SK-N-MC (cell line): ENCODE data around the gene TNN.
A peak's percentile ranks its signal among the peaks of the same experiment; 100 is the strongest.

ENCODE experiments used
- DNase-seq: peaks from one replicate; pipeline ENCODE4 v3.0.0-alpha.2; 2011; ENCODE audit warnings: low read depth, low spot score
- H3K27ac ChIP-seq: fragments of 200-600 bp; sonication (generic); 2 replicates; pipeline ENCODE4 v1.5.1; 2016; ENCODE audit warnings: mixed run types
- H3K36me3 ChIP-seq: fragments of 200-600 bp; sonication (generic); 2 replicates; pipeline ENCODE4 v1.6.1; 2017; ENCODE audit warnings: antibody characterized with exemption, low read length, mixed read lengths; ENCODE audit not compliant: insufficient read depth
- H3K4me3 ChIP-seq: fragments of 200-600 bp; sonication (generic); 2 replicates; pipeline ENCODE4 v1.5.1; 2016
- H3K9ac ChIP-seq: fragments of 200-600 bp; sonication (generic); 2 replicates; pipeline ENCODE4 v1.8.0; 2017; ENCODE audit warnings: mixed run types, mixed read lengths; ENCODE audit not compliant: insufficient read length
- H3K9me3 ChIP-seq: fragments of 200-600 bp; sonication (generic); 2 replicates; pipeline ENCODE4 v1.6.1; 2017; ENCODE audit warnings: low read depth, mild to moderate bottlenecking, antibody characterized with exemption, low read length, moderate library complexity, mixed read lengths
- EZH2 ChIP-seq: fragments of 200-600 bp; sonication (generic); IDR thresholded peaks from one replicate; pipeline ENCODE4 v1.6.1; 2017; ENCODE audit warnings: antibody characterized with exemption
- FOXP2 ChIP-seq: optimal IDR thresholded peaks from 2 replicates; pipeline ENCODE3; 2011; ENCODE audit warnings: mild to moderate bottlenecking, moderate library complexity; ENCODE audit not compliant: insufficient read depth; ENCODE audit errors: extremely low read length, control extremely low read depth
- POLR2AphosphoS5 ChIP-seq: IDR thresholded peaks from 2 replicates; pipeline ENCODE4 v1.6.1; 2012; ENCODE audit warnings: mild to moderate bottlenecking, low read depth, low read length, borderline replicate concordance

Gene TNN

GRCh38 chr1:175150596-175151319 lies 83.1 kb downstream of the TNN start:
- TF ChIP-seq FOXP2 (no peak), POLR2AphosphoS5 (no peak), EZH2 (no peak)
- no peak overlapping the region for H3K9ac ChIP-seq
- DNase-seq, result no peak

GRCh38 chr1:175152006-175152652 lies 84.5 kb downstream of the TNN start:
- Histone ChIP-seq H3K4me3 (no peak overlapping the region), H3K9me3 (no peaks in the 10 kb centered on the region), H3K9ac (peak overlapping the region; percentile 2), H3K27ac (peak overlapping the region; percentile 35; the same call in 1 of the 2 replicates), H3K36me3 (no peaks in the 10 kb centered on the region)
- DNase-seq, result no peak
- no peak for TF ChIP-seq POLR2AphosphoS5
- no peak for TF ChIP-seq FOXP2
- no peak for TF ChIP-seq EZH2

More at GRCh38 chr1:175150596-175151319, 83.1 kb downstream of the TNN start:
- H3K9me3 ChIP-seq, result no peaks in the 10 kb centered on the region
- H3K36me3 ChIP-seq, result no peaks in the 10 kb centered on the region
- no peak overlapping the region for H3K27ac ChIP-seq
- H3K4me3 ChIP-seq, result no peak overlapping the region

GRCh38 chr1:175154629-175155472 lies 87.2 kb downstream of the TNN start:
- Histone ChIP-seq H3K4me3 (no peak overlapping the region), H3K9me3 (no peaks in the 10 kb centered on the region), H3K9ac (no peak overlapping the region), H3K36me3 (no peaks in the 10 kb centered on the region), H3K27ac (peak overlapping the region; percentile 64; the same call in 1 of the 2 replicates)
- TF ChIP-seq FOXP2 (no peak), EZH2 (no peak), POLR2AphosphoS5 (no peak)
- DNase-seq, result no peak

DNA sequence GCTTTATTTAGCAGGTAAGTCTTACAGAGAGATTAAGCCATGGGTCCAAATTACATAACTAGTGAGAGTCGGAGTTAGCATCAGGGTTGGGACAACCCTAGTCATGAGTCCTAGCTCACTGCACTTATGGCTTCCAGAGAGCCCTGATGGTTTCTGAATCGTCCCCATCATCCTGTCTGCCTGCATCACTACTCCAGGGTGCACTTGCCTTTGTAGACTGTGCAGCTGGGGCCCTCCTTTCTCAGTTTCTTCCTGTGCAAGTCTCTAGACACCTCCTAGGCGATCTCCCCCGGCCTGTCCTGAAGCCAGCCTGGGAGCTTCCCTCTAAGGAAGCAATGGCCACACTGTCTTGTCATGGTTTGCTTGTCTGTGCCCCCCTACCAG lies 87.8 kb downstream of the TNN start:
- no peak overlapping the region for H3K27ac ChIP-seq

DNA sequence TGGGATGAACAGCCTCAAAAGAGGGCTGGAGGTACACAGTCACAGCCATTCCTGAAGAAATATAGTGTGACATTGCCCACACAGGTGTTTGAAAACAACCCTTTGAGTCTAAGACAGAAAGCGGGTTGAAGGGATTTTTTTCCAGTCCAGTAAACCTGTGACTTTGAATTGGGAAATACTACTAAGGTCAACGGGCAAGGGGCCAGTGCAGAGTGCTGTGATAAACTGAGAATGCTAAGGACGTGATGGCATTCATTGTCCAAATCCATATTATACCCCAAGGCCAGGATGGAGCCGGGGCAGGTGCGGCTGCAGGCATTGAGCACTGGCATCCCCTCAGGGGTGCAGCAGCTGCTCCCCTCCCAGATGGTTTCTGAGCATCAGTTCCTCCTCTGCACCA lies 88.3 kb downstream of the TNN start:
- Histone ChIP-seq H3K27ac (no peak overlapping the region), H3K4me3 (no peak overlapping the region), H3K9ac (no peak overlapping the region), H3K36me3 (no peaks in the 10 kb centered on the region), H3K9me3 (no peaks in the 10 kb centered on the region)
- TF ChIP-seq EZH2 (no peak), POLR2AphosphoS5 (no peak), FOXP2 (no peak)
- DNase-seq, result no peak

More for the DNA sequence above, 87.8 kb downstream of the TNN start:
- no peak for DNase-seq
- Histone ChIP-seq H3K36me3 (no peaks in the 10 kb centered on the region), H3K9me3 (no peaks in the 10 kb centered on the region), H3K4me3 (no peak overlapping the region), H3K9ac (no peak overlapping the region)
- no peak for TF ChIP-seq FOXP2
- TF ChIP-seq POLR2AphosphoS5, result no peak
- no peak for TF ChIP-seq EZH2

DNA sequence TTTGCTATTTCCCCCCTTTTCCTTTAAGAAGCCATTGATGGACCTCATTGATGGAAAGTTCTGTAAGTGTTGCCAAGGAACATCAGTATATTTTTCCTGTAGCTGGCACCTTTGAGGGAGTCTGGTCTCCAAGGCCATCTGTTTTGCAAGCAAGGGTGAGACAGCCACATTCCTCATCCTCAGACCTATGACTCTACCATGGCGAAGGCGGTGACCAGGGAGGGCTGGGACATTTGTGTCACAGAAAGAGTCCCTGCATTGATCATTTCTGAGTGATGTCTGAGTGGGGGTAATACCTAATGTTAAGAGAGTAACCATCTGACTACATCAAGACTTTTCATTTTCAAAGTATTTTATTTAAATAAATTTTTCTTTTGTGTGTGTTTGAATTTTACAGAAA lies 89.6 kb downstream of the TNN start:
- H3K36me3 ChIP-seq, result no peaks in the 10 kb centered on the region
- no peak overlapping the region for H3K9ac ChIP-seq
- no peak for TF ChIP-seq EZH2
- no peak for TF ChIP-seq FOXP2
- TF ChIP-seq POLR2AphosphoS5, result no peak
- no peak overlapping the region for H3K4me3 ChIP-seq
- no peaks in the 10 kb centered on the region for H3K9me3 ChIP-seq
- H3K27ac ChIP-seq, result no peak overlapping the region
- DNase-seq, result no peak

GRCh38 chr1:175158170-175158591 lies 90.5 kb downstream of the TNN start:
- no peaks in the 10 kb centered on the region for H3K9me3 ChIP-seq
- no peak overlapping the region for H3K4me3 ChIP-seq
- H3K27ac ChIP-seq, result no peak overlapping the region
- TF ChIP-seq FOXP2 (no peak), POLR2AphosphoS5 (no peak), EZH2 (no peak)
- DNase-seq, result no peak
- H3K36me3 ChIP-seq, result no peaks in the 10 kb centered on the region
- H3K9ac ChIP-seq, result no peak overlapping the region

GRCh38 chr1:175162955-175163354 lies 95.3 kb downstream of the TNN start:
- H3K9ac ChIP-seq, result no peak overlapping the region

More at GRCh38 chr1:175162955-175163354, 95.3 kb downstream of the TNN start:
- no peak for TF ChIP-seq FOXP2
- TF ChIP-seq EZH2, result no peak
- TF ChIP-seq POLR2AphosphoS5, result no peak
- DNase-seq, result no peak
- Histone ChIP-seq H3K4me3 (no peak overlapping the region), H3K9me3 (no peaks in the 10 kb centered on the region), H3K36me3 (no peaks in the 10 kb centered on the region), H3K27ac (no peak overlapping the region)
